Measurements from ENCODE around the gene SON.
A peak's percentile ranks its signal among the peaks of the same experiment; 100 is the strongest.
"Not testable (repeated sequence)": the region's sequence is repeated elsewhere in the genome, so short reads cannot be mapped to it uniquely, and the experiment has no call there.

SON gene

DNA sequence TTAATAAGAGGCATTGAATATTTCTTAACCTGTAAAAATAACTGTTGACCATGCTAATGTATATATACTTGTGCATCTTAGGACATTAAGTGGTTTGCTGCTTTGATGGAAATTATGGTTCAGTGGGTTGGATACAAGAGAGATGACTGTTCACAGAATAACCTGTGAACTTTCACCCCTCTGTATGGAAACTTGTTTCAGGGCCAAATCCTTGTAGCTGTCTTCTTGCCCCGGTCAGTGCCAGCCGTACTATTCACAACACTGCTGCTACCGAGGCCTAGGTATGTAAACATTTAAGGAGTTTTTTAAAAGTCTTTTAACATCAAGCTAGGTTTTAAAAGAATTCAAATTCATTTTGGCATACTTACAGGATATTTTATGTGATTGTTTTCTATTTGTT, 29.5 kb downstream of the SON start:
- DNase-seq, result no peak

DNA sequence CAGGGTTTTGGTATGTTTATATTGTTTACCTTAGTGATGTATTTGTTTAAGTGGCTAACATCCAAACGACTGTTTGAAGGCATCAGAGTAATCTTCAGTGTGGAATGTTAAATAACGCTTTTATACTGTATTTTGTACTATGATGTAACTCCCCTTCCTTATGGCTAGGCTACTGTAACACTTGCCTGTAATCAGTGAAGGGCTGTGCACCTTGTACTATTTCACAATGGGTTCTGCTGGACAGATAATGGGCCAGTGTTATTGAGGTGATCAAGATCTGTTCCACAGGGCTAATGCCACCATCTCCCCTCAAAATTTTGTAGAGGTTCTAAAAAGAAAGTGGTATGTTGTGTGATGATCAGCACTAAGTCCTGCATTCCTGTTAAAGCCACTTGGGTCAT, 33.9 kb downstream of the SON start:
- DNase-seq, result not testable (repeated sequence)

DNA sequence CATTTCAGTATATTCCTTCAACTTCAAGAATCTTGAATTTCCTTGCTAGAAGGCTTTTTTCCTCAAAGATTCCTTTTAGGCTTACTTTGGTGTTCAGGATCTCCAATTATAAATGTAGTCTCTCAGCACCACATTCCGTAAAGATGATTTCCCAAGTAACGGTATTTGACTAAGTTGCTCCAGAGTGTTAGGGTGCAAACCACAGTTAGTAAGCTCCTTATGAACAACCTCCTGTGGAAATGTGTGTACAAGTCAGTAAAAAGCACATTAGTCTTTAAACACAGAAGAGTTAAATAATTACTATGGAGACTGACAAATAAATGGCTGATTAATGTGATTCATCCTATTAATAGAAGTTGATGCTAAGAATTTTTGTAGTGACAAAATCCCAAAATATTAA, 35.4 kb downstream of the SON start:
- no peak for DNase-seq

DNA sequence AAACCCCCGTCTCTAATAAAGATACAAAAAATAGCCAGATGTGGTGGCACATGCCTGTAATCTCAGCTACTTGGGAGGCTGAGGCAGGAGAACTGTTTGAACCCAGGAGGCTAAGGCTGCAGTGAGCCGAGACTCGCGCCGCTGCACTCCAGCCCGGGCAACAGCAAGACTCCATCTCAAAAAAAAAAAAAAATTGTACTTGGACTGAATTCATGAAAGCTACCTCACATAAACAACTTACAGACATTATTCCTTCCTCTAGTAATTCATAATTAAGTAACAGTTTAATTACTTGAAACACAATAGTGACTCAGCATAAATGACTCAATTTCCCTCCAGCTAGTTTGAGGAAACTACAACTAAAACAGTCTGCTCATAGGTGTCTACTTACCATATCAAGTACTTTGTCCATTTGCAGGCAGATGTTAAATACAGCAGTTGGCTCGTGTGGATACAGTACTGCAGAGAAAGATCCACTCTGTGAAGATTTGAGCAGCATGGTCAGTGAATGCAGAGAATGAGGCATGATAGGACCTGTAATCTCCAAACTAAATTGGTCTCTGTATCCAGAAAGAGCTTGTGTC, 36.2 kb downstream of the SON start:
- DNase-seq, result no peak

DNA sequence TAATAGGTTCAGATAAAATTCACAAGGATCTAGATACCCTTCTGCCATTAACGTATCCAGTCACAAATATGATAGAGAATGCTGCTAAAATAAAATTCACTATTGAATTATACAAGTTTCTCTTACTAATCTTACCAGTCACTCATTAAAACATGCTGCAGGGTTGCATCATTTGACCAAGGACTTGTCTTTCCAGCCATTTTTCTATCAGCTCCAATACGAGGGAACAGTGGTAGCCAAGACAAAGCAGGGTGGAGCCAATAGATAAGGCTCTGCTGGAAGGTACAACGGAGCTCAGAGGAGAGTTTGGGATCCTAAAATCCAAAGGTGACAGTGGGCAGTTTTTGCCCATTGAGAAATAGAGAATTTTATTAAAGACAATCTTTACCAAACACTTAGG, 41.6 kb downstream of the SON start:
- DNase-seq, result no peak

DNA sequence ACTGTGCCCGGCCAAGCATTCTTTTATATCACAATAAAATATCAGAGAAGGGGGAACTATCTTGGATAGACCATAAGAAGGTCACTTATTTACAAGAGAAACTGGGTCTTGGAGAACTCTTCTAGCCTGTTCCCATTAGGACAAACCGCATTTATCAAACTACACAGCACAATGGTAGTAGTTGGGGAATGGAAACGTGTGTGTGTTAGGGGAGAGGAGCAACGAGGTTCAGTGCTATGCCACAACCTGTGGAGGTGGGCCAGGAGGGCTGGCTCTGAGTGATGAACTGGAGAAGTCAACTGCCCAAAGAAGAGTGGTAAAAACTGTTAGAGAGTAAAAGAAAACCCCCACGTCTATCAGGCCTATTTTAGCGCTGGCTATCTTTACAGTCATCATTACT, 44.1 kb downstream of the SON start:
- no peak for DNase-seq

DNA sequence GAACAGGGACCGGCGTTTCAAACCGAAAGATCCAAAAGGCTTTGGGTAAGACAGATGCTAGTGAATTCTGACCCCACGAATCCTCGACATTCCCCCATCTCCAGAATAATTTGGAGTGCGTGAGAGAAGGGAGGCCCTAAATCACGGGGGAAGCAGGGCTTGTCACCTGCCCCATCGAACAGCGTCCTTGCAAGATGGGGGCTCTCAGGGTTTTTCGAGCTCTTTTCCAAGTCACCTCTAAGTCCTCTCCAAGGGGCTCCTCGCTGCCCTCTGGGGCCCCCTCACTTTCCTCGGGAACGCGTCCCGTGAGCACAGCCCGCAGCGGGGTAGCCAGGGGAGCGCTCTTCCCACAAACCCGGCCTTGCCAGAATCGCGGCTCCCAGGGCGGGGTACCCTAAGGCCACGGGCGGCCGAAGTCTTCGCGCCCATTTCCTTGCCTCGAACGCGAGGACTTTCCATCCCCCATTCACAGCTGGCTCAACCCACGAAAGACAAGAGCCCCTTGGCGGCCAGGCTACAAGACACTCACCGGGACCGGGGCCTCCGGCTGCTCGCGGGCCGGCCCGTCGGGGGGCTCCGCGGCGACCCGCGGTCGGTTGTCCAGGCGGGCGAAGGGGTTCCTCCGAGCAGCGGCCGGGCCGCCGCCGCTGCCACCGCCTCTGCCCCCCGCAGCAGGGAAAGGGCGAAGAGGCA, 45.1 kb downstream of the SON start:
- DNase-seq, result peak; percentile 12 to 55

DNA sequence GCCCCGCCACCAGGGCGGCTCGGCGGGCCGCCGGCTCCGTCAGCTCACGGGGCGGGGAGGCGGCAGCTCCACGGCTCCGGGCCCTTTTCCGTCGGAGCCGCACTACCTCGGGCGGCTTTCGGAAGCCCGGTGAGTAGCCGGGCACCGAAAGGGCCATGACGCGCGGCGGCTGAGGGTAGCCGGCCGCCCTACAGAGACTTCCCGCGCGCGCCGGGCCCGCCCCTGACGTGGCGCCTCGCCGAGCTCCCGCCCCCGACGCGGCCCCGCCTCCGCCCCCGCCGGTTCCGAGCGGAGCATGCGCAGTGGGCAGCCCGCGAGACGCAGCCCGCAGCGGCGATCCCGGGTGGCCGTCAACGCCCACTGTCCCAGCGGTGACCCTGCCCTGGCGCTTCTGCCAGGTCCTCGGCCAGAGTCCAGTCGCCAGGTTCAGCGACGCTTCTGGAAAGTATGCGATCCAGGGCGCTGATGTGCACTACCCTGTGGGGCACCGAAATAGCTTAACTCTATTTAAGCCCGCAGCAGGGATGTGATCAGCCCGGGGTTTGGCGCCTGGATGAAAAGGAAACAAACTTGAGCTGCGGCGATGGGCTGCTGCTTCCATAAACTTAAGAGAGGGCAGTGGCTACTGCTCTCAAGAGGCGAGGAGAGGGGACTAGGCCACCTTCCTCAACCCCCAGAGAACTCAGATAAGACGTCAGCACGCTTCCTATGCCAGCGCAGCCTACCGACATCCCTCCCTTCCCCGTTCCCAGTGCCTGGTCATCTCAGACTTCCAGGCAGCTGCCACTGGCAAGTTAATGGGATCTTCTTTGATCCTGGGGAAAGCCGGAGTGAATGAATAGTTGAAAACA, 45.9 kb downstream of the SON start, which contains the start of gene DONSON:
DONSON (minus strand) TSS at position 200 of the 851 bp plus-strand sequence; CDS start at position 157, 43 bp downstream.
- peak; percentile 31 to 93 for DNase-seq

DNA sequence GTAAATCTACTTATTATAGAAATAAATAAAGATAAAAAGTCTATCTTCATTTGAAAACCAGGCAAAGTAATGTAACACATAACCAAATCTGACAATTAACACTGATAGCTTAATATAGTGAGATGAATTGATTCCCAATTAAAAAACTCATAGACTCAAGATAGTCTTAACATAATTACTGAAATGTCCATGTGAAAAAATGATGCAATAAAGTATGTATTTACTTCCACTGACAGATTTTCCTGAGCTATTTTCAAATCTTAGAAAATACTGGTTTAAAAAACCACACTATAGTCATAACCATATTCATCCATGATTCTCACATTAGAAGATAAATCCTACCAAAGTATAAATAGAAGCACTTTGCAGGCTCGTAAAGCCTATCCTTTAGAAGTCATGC, 55.2 kb downstream of the SON start:
- DNase-seq, result no peak

DNA sequence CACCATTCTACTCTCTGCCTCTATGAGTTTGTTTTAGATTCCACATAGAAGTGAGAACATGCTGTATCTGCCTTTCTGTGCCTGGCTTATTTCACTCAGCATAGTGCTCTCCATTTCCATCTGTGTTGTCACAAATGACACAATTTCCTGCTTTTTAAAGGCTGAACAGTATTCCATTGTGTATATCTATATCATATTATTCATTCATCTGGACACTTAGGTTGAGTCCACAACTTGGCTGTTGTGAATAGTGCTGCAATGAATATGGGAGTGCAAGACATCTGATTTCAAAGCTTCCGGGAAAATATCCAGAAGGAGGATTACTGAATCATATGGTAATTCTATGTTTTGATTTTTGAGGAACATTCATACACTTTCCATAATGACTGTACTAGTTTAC, 65.7 kb downstream of the SON start:
- no peak for DNase-seq

DNA sequence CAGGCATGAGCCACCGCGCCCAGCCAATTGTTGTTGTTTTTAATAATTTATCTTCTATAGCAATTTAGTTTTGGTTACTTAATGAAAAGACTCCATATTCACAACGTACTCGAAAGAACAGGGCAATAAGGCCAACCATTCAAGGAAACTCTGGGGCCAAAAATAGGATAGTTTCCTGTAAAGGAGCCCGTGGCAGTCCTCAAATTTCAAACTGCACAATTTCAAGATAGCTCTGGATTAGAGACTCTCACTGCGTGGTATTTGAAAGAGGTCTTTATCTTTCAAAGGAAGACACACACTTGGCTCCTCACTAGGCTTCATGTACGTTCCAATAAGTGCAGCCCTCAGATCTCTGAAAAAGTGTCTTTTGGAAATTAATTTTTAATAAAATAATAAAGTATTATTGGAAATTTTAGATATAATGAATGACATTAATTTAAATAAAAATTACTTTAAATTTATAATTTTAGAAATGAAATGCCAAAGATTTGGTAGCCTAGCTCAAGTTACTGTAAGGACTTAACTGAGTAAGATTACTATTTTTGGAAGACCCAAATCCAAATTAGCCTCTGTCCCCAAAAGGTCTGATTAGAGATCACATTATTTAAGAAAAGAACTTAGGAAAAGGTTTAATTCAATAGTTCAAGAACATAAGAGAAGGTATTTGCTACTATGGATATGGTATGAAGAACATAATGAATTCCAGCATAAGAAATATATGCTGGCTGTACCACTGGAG, 68.3 kb downstream of the SON start:
- no peak for DNase-seq

DNA sequence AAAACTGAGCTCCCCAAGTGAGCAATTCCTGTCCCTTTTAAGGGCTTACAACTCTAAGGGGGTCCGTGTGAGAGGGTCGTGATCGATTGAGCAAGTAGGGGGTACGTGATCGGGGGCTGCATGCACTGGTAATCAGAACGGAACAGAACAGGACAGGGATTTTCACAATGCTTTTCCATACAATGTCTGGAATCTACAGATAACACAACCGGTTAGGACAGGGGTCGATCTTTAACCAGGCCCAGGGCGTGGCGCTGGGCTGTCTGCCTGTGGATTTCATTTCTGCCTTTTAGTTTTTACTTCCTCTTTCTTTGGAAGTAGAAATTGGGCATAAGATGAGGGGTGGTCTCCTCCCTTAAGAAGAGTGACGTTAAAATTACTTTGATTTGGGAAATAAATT, 74.7 kb downstream of the SON start:
- not testable (repeated sequence) for DNase-seq

DNA sequence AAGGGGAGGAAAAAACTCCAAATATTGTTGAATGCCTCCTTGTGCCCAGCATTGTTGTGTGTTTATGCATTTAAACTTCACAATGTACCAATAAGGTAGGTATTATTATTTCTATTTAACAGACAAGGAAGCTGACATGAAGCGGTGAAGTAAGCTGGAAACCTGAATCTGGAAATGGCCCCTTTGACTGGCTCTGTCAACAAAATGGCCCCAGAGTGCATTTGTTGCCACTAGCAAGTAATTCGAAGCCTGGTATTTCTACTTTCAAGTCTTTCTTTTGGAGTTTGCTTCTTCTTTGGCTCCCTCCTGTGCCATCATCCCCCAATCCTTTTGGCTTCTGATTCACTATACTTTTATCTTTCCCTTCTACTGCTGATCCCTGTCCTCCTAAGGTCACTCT, 75.6 kb downstream of the SON start:
- DNase-seq, result no peak

DNA sequence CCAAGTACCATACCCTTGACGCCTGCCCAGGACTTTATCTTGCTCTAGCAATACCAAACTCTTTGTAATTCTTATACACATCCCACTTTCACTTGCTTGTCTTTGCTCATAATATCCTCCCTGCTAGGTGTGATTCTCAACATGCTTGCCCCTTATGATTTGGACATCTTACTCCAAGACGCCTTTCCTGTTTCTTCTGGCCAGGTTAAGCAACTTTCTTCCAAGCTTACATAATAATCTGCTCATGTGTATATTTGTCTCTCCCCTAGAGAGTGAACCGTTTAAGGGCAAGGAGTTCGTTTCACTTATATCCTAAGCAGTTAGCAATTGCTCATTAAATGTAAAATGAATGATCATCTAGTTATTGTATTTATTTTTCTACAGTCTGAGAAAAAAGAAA, 76.9 kb downstream of the SON start:
- DNase-seq, result no peak

DNA sequence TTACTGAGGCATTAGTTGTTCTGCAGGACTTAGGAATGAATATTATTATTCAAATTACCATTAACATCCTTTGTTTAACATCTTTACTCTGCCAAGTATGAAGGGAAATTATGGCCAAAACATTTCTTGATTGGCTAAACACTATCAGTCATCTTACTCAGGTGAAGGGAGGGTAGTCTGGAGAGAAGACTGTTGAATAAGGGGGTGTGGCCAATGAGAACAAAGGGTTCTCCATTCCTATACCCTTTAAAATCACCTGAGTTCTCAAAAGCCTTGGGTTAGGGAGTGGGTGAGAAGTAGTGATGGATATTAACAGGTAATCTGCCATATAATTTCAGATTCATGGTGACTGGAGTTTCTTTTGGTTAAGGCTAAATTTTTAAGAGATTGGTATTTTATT, 79.4 kb downstream of the SON start:
- peak in 1 of 2 experiments; percentile 23 for DNase-seq

DNA sequence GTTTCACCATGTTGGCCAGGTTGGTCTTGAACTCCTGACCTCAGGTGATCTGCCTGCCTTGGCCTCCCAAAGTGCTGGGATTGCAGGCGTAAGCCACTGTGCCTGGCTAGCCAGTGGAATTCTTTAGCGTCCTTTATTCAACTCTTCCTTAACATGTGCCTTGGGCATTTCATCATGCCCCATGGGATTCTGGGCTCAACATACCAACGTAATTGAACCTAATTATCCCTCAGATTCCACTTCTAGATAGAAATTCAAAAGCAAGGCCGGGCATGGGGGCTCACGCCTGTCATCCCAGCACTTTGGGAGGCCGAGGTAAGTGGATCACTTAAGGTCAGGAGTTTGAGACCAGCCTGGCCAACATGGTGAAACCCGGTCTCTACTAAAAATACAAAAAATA, 83.3 kb downstream of the SON start:
- not testable (repeated sequence) for DNase-seq

Data from NCI-H526 (cell line).